K562 (cell line): ENCODE measurements around the gene PIP5KL1.

Experiments used
- CHD2 ChIP-seq: IDR thresholded peaks from 2 replicates; pipeline ENCODE4 v1.6.1; 2011; ENCODE audit warnings: low read depth, low read length
- FOXM1 ChIP-seq, 2 experiments: fragments of 450-650 bp in 1 of 2; sonication (generic) in 1 of 2; formaldehyde crosslinking in 1 of 2; IDR thresholded peaks; 2 replicates each; pipeline versions ENCODE4 v1.6.1 to v1.9.0; 2017 to 2022; ENCODE audit warnings: low read depth in 2 of 2, mild to moderate bottlenecking in 2 of 2, missing genetic modification reagents in 1 of 2, moderate library complexity in 1 of 2
- GABPB2 ChIP-seq: fragments of 250-450 bp; sonication (Bioruptor Pico); conservative IDR thresholded peaks from 2 replicates; pipeline ENCODE4 v1.5.1; 2021; ENCODE audit warnings: mild to moderate bottlenecking
- MNT ChIP-seq, 2 experiments: fragments of 450-650 bp; conservative IDR thresholded peaks; 2 replicates each; pipeline ENCODE4 v1.6.1; 2017; ENCODE audit warnings: mild to moderate bottlenecking in 2 of 2, moderate library complexity in 2 of 2
- NCOR1 ChIP-seq: fragments of 450-650 bp; IDR thresholded peaks from 2 replicates; pipeline ENCODE4 v1.6.1; 2016; ENCODE audit warnings: mild to moderate bottlenecking, moderate library complexity
- NFIC ChIP-seq: fragments of 450-650 bp; IDR thresholded peaks from 2 replicates; pipeline ENCODE4 v1.6.1; 2017; ENCODE audit warnings: mild to moderate bottlenecking, inconsistent platforms
- SFPQ ChIP-seq: fragments of 200-400 bp; formaldehyde crosslinking; IDR thresholded peaks from 2 replicates; pipeline ENCODE4 v1.6.1; 2017; ENCODE audit warnings: mild to moderate bottlenecking, low read depth, low read length, moderate library complexity
- SNAPC5 ChIP-seq: fragments of 250-450 bp; sonication (Bioruptor Pico); IDR thresholded peaks from 2 replicates; pipeline ENCODE4 v1.8.0; 2021; ENCODE audit warnings: moderate library complexity, mild to moderate bottlenecking, inconsistent platforms
- ZKSCAN1 ChIP-seq: fragments of 150-350 bp; IDR thresholded peaks from 2 replicates; pipeline ENCODE4 v1.6.1; 2016; ENCODE audit warnings: low read depth, low read length
- ZNF780A ChIP-seq: fragments of 250-450 bp; sonication (Bioruptor Pico); IDR thresholded peaks from 2 replicates; pipeline ENCODE4 v1.5.0; 2021; ENCODE audit warnings: mild to moderate bottlenecking
- TF ChIP-seq, protein P1 (sequence below), 2 experiments: IDR thresholded peaks; 2 replicates each; pipeline ENCODE4 v1.6.1; 2012; ENCODE audit warnings: improper control_type of control experiment in 2 of 2, low read depth in 2 of 2, low read length in 2 of 2, borderline replicate concordance in 1 of 2
- TF ChIP-seq, protein P2 (sequence below): fragments of 250-450 bp; sonication (Bioruptor Pico); IDR thresholded peaks from 2 replicates; pipeline ENCODE4 v1.6.1; 2021; ENCODE audit warnings: mild to moderate bottlenecking

- TF ChIP-seq, protein P1, sequence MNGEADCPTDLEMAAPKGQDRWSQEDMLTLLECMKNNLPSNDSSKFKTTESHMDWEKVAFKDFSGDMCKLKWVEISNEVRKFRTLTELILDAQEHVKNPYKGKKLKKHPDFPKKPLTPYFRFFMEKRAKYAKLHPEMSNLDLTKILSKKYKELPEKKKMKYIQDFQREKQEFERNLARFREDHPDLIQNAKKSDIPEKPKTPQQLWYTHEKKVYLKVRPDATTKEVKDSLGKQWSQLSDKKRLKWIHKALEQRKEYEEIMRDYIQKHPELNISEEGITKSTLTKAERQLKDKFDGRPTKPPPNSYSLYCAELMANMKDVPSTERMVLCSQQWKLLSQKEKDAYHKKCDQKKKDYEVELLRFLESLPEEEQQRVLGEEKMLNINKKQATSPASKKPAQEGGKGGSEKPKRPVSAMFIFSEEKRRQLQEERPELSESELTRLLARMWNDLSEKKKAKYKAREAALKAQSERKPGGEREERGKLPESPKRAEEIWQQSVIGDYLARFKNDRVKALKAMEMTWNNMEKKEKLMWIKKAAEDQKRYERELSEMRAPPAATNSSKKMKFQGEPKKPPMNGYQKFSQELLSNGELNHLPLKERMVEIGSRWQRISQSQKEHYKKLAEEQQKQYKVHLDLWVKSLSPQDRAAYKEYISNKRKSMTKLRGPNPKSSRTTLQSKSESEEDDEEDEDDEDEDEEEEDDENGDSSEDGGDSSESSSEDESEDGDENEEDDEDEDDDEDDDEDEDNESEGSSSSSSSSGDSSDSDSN (IDR thresholded peaks at IDR 0.05; ENCODE audit: borderline replicate concordance in 1 of 2, low read depth in 2 of 2, low read length in 2 of 2), result no peak
- TF ChIP-seq MNT (conservative IDR thresholded peaks at IDR 0.05) (no peak), FOXM1 (IDR thresholded peaks at IDR 0.05; ENCODE audit: low read depth) (no peak), FOXM1 (CRISPR knock-in tag; IDR thresholded peaks at IDR 0.05; ENCODE audit: low read depth) (no peak), ZNF780A (CRISPR knock-in tag) (no peak), SFPQ (no peak), ZKSCAN1 (no peak), GABPB2 (CRISPR knock-in tag) (no peak), CHD2 (no peak), NCOR1 (no peak), NFIC (0 out of 2 replicates have a peak, but pooled peaks have one; percentile 16), SNAPC5 (CRISPR knock-in tag) (no peak)
- TF ChIP-seq, protein P2, sequence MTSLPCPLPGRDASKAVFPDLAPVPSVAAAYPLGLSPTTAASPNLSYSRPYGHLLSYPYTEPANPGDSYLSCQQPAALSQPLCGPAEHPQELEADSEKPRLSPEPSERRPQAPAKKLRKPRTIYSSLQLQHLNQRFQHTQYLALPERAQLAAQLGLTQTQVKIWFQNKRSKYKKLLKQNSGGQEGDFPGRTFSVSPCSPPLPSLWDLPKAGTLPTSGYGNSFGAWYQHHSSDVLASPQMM (CRISPR knock-in tag), result no peak
Observed at GRCh38 chr9:127949827-127950512, 19.4 kb upstream of the PIP5KL1 start.
